CD14-positive monocyte (primary cell): ENCODE data around the gene VWC2. TPM values are rescaled to one million over a fixed set of nuclear protein-coding genes. Genes with fewer than 3 reads are reported as not detected.

ENCODE experiments used
- DNase-seq, 3 donors: peaks; one replicate each; pipeline ENCODE4 v3.0.0-alpha.2; 2011 to 2022
- H2AFZ ChIP-seq: 2 replicates; pipeline ENCODE4 v1.6.0; 2012; ENCODE audit warnings: mild to moderate bottlenecking, low read depth, low read length, inconsistent platforms; ENCODE audit not compliant: insufficient read depth, poor library complexity, severe bottlenecking
- H3K27ac ChIP-seq, 2 donors: 1 replicate in 1 of 2; 2 replicates in 1 of 2; pipeline ENCODE4 v1.5.1; 2012 to 2013; ENCODE audit warnings: low read length in 2 of 2, control low read depth in 1 of 2, inconsistent platforms in 1 of 2, low read depth in 1 of 2, mild to moderate bottlenecking in 1 of 2
- H3K27me3 ChIP-seq, 2 donors: one replicate each; pipeline versions ENCODE4 v1.6.0 to v1.6.1; 2011 to 2013; ENCODE audit warnings: low read length in 2 of 2; ENCODE audit not compliant: control insufficient read depth in 2 of 2, insufficient read depth in 2 of 2
- H3K36me3 ChIP-seq, 2 donors: replicated peaks in 1 of 2; 1 replicate in 1 of 2; 2 replicates in 1 of 2; pipeline versions ENCODE4 v1.5.1 to v1.6.1; 2012 to 2013; ENCODE audit warnings: low read length in 2 of 2, control low read depth in 1 of 2, inconsistent platforms in 1 of 2, mild to moderate bottlenecking in 1 of 2; ENCODE audit not compliant: insufficient read depth in 2 of 2, control insufficient read depth in 1 of 2
- H3K4me1 ChIP-seq, 2 donors: 1 replicate in 1 of 2; 2 replicates in 1 of 2; pipeline versions ENCODE4 v1.5.1 to v1.6.1; 2012 to 2013; ENCODE audit warnings: low read length in 2 of 2, control low read depth in 1 of 2, inconsistent platforms in 1 of 2, mild to moderate bottlenecking in 1 of 2, moderate library complexity in 1 of 2; ENCODE audit not compliant: insufficient read depth in 2 of 2, control insufficient read depth in 1 of 2
- H3K4me2 ChIP-seq: replicated peaks from 2 replicates; pipeline ENCODE3; 2012; ENCODE audit warnings: low read length, moderate library complexity, mild to moderate bottlenecking; ENCODE audit not compliant: poor library complexity, severe bottlenecking; ENCODE audit errors: extremely low read depth
- H3K4me3 ChIP-seq, 3 experiments: fragments of 200-600 bp in 1 of 3; sonication (generic) in 1 of 3; replicated peaks in 1 of 3; 1 replicate in 2 of 3; 2 replicates in 1 of 3; pipeline ENCODE4 v1.5.1; 2011 to 2013; ENCODE audit warnings: low read length in 3 of 3, mild to moderate bottlenecking in 3 of 3, control low read depth in 2 of 3, low read depth in 2 of 3, inconsistent platforms in 1 of 3, moderate library complexity in 1 of 3
- H3K79me2 ChIP-seq: 2 replicates; pipeline ENCODE4 v1.6.0; 2012; ENCODE audit warnings: mild to moderate bottlenecking, control low read depth, inconsistent platforms, low read length, moderate library complexity; ENCODE audit not compliant: insufficient read depth
- H3K9ac ChIP-seq: 2 replicates; pipeline ENCODE4 v1.6.0; 2017; ENCODE audit warnings: low read length, mild to moderate bottlenecking; ENCODE audit not compliant: insufficient read depth, poor library complexity, severe bottlenecking
- H3K9me3 ChIP-seq, 2 donors: replicated peaks in 1 of 2; 1 replicate in 1 of 2; 2 replicates in 1 of 2; pipeline versions ENCODE4 v1.5.1 to v1.6.1; 2012 to 2013; ENCODE audit warnings: low read length in 2 of 2, control low read depth in 1 of 2; ENCODE audit not compliant: control insufficient read depth in 1 of 2, insufficient read depth in 1 of 2
- H4K20me1 ChIP-seq: 2 replicates; pipeline ENCODE4 v1.6.0; 2012; ENCODE audit warnings: mild to moderate bottlenecking, low read length, control low read depth, moderate library complexity; ENCODE audit not compliant: insufficient read depth
- H3K27ac Mint-ChIP-seq, 7 donors: one replicate each; pipeline ENCODE4 v1.8.0; 2020; ENCODE audit warnings: mild to moderate bottlenecking in 7 of 7, mixed read lengths in 7 of 7, moderate library complexity in 6 of 7, inconsistent platforms in 2 of 7
- H3K27me3 Mint-ChIP-seq, 3 donors: one replicate each; pipeline ENCODE4 v1.8.0; 2021 to 2022; ENCODE audit warnings: low read depth in 3 of 3, mild to moderate bottlenecking in 3 of 3, mixed read lengths in 3 of 3, moderate library complexity in 3 of 3, inconsistent platforms in 1 of 3
- H3K36me3 Mint-ChIP-seq, 2 donors: one replicate each; pipeline ENCODE4 v1.8.0; 2020; ENCODE audit warnings: mixed read lengths in 2 of 2, inconsistent platforms in 1 of 2, mild to moderate bottlenecking in 1 of 2
- H3K4me1 Mint-ChIP-seq: one replicate; pipeline ENCODE4 v1.8.0; 2020; ENCODE audit warnings: mild to moderate bottlenecking, mixed read lengths
- H3K4me3 Mint-ChIP-seq, 2 donors: one replicate each; pipeline ENCODE4 v1.8.0; 2020; ENCODE audit warnings: mild to moderate bottlenecking in 2 of 2, mixed read lengths in 2 of 2, moderate library complexity in 1 of 2
- H3K9me3 Mint-ChIP-seq, 7 donors: one replicate each; pipeline ENCODE4 v1.8.0; 2020 to 2022; ENCODE audit warnings: mixed read lengths in 7 of 7, mild to moderate bottlenecking in 6 of 7, moderate library complexity in 6 of 7, inconsistent platforms in 2 of 7
- WGBS: methylation state at CpG from one replicate; pipeline ENCODE4 v1.1.5; 2013; ENCODE audit warnings: missing lambda C conversion rate; ENCODE audit not compliant: insufficient coverage; 5-methylcytosine and 5-hydroxymethylcytosine counted together
- intact Hi-C, 2 donors: fragments of 100-400 bp; cut with micrococcal nuclease; formaldehyde crosslinking; loops; one replicate each; pipeline versions ENCODE4 v1.15.0 to v1.15.1; 2023
- polyA plus RNA-seq, 3 donors: library from polyadenylated mRNA; depleted of rRNA in 1 of 3; unstranded in 2 of 3; stranded (reverse) in 1 of 3; fragments of 300-500 nt in 2 of 3; fragments of >200 nt in 1 of 3; fragmentation: Illumina TruSeq in 2 of 3; gene quantifications; 1 replicate in 2 of 3; 2 replicates in 1 of 3; pipeline ENCODE4 v1.2.3, GENCODE V29; 2012 to 2021
- TF ChIP-seq, protein P1 (sequence below): fragments of 200-600 bp; IDR thresholded peaks from one replicate; pipeline ENCODE4 v1.8.0; 2022; ENCODE audit warnings: antibody characterized with exemption, mild to moderate bottlenecking

The VWC2 gene
- polyA plus RNA-seq, 3 donors = not detected

GRCh38 chr7:49817279-49817678, 43.8 kb downstream of the VWC2 start:
- Histone ChIP-seq H4K20me1 (no peaks in the 10 kb centered on the region), H3K4me3 (no peak overlapping the region), H2AFZ (no peak overlapping the region), H3K36me3 (no peaks in the 10 kb centered on the region), H3K27me3 (no peaks in the 10 kb centered on the region), H3K79me2 (no peaks in the 10 kb centered on the region), H3K4me2 (no peak overlapping the region), H3K27ac (no peak overlapping the region), H3K9me3 (no peaks in the 10 kb centered on the region), H3K4me1 (no peaks in the 10 kb centered on the region), H3K9ac (no peak overlapping the region)
- WGBS = 100% methylated on average over 1 of the region's 1 CpG
- no peak for DNase-seq
- H3K36me3 Mint-ChIP-seq = no peaks in the 10 kb centered on the region
- no peaks in the 10 kb centered on the region for H3K4me1 Mint-ChIP-seq
- peaks cover 0 to 3% (median 0%) of the 10 kb centered on the region in 7 donors for H3K9me3 Mint-ChIP-seq
- no peak overlapping the region for H3K4me3 Mint-ChIP-seq
- no peak overlapping the region for H3K27ac Mint-ChIP-seq
- peaks cover 2 to 3% (median 2%) of the 10 kb centered on the region in 3 donors for H3K27me3 Mint-ChIP-seq
- intact Hi-C loops = no loop called here
- TF ChIP-seq, protein P1, sequence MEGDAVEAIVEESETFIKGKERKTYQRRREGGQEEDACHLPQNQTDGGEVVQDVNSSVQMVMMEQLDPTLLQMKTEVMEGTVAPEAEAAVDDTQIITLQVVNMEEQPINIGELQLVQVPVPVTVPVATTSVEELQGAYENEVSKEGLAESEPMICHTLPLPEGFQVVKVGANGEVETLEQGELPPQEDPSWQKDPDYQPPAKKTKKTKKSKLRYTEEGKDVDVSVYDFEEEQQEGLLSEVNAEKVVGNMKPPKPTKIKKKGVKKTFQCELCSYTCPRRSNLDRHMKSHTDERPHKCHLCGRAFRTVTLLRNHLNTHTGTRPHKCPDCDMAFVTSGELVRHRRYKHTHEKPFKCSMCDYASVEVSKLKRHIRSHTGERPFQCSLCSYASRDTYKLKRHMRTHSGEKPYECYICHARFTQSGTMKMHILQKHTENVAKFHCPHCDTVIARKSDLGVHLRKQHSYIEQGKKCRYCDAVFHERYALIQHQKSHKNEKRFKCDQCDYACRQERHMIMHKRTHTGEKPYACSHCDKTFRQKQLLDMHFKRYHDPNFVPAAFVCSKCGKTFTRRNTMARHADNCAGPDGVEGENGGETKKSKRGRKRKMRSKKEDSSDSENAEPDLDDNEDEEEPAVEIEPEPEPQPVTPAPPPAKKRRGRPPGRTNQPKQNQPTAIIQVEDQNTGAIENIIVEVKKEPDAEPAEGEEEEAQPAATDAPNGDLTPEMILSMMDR = no peak

DNA sequence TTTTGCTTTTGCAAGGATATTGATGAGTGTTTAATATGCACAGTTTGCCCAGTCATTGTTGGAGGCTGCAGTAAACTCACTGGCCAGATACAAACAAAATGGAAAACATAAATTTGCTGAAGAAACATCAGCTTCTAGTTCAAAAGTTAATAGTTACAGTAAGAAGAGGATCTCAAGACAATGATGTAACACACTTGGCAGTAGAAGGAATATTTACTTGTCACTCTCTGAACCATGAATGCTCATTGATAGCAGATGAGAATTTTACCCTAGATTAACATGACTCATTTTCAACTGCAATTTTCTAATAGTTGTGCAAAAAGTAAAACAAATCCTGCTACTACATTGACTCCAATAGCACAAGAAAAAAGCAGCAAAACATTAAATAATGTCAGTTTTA, 47.7 kb downstream of the VWC2 start:
- Histone ChIP-seq H3K4me1 (no peaks in the 10 kb centered on the region), H3K9me3 (no peaks in the 10 kb centered on the region), H2AFZ (no peak overlapping the region), H4K20me1 (no peaks in the 10 kb centered on the region), H3K36me3 (no peaks in the 10 kb centered on the region), H3K79me2 (no peaks in the 10 kb centered on the region), H3K9ac (no peak overlapping the region), H3K4me3 (no peak overlapping the region), H3K4me2 (no peak overlapping the region), H3K27me3 (no peaks in the 10 kb centered on the region), H3K27ac (no peak overlapping the region)
- peaks cover 0 to 3% (median 0%) of the 10 kb centered on the region in 7 donors for H3K9me3 Mint-ChIP-seq
- DNase-seq = no peak
- intact Hi-C loops = no loop called here
- peaks cover 0 to 5% (median 0%) of the 10 kb centered on the region in 3 donors for H3K27me3 Mint-ChIP-seq
- no peaks in the 10 kb centered on the region for H3K36me3 Mint-ChIP-seq
- no peak overlapping the region for H3K4me3 Mint-ChIP-seq
- H3K4me1 Mint-ChIP-seq = no peaks in the 10 kb centered on the region
- TF ChIP-seq, protein P1 = no peak
- no peak overlapping the region for H3K27ac Mint-ChIP-seq
